Measurements from ENCODE around the gene PRKAB2.
"Not testable (repeated sequence)": the region's sequence is repeated elsewhere in the genome, so short reads cannot be mapped to it uniquely, and the experiment has no call there.

PRKAB2 gene

GRCh38 chr1:147172168-147173016 is at the start of gene PRKAB2:
Gene PRKAB2, minus strand, starts transcription at chr1:147172470. Its CDS starts 326 bp downstream, at chr1:147172144.
- DNase-seq (ENCODE audit: low read depth in 2 of 2): peak; percentile 82 to 83

- DNase-seq (ENCODE audit: low read depth in 2 of 2): no peak
Observed at GRCh38 chr1:147218606-147219005, 46.3 kb upstream of the PRKAB2 start.

GRCh38 chr1:147217141-147217540 is 44.9 kb upstream of the PRKAB2 start:
- no peak for DNase-seq (ENCODE audit: low read depth in 2 of 2)

GRCh38 chr1:147216124-147216523 is 43.9 kb upstream of the PRKAB2 start:
- no peak for DNase-seq (ENCODE audit: low read depth in 2 of 2)

GRCh38 chr1:147215540-147215916 is 43.3 kb upstream of the PRKAB2 start:
- no peak for DNase-seq (ENCODE audit: low read depth in 2 of 2)

GRCh38 chr1:147214842-147215539 is 42.7 kb upstream of the PRKAB2 start:
- DNase-seq (ENCODE audit: low read depth in 2 of 2): no peak

GRCh38 chr1:147214325-147214724 is 42.1 kb upstream of the PRKAB2 start:
- DNase-seq (ENCODE audit: low read depth in 2 of 2): no peak

GRCh38 chr1:147213271-147213670 is 41.0 kb upstream of the PRKAB2 start:
- DNase-seq (ENCODE audit: low read depth in 2 of 2): no peak

- no peak for DNase-seq (ENCODE audit: low read depth in 2 of 2)
Observed at GRCh38 chr1:147211577-147211976, 39.3 kb upstream of the PRKAB2 start.

GRCh38 chr1:147210987-147211386 is 38.7 kb upstream of the PRKAB2 start:
- DNase-seq (ENCODE audit: low read depth in 2 of 2): no peak

GRCh38 chr1:147209825-147210821 is 37.9 kb upstream of the PRKAB2 start:
- no peak for DNase-seq (ENCODE audit: low read depth in 2 of 2)

GRCh38 chr1:147208619-147209018 is 36.3 kb upstream of the PRKAB2 start:
- DNase-seq (ENCODE audit: low read depth in 2 of 2): no peak

GRCh38 chr1:147207192-147207591 is 34.9 kb upstream of the PRKAB2 start:
- no peak for DNase-seq (ENCODE audit: low read depth in 2 of 2)

GRCh38 chr1:147204080-147204479 is 31.8 kb upstream of the PRKAB2 start:
- DNase-seq (ENCODE audit: low read depth in 2 of 2): no peak

GRCh38 chr1:147202576-147202975 is 30.3 kb upstream of the PRKAB2 start:
- DNase-seq (ENCODE audit: low read depth in 2 of 2): no peak

GRCh38 chr1:147201786-147202185 is 29.5 kb upstream of the PRKAB2 start:
- DNase-seq (ENCODE audit: low read depth in 2 of 2): no peak

- no peak for DNase-seq (ENCODE audit: low read depth in 2 of 2)
Observed at GRCh38 chr1:147201276-147201675, 29.0 kb upstream of the PRKAB2 start.

GRCh38 chr1:147197324-147197723 is 25.1 kb upstream of the PRKAB2 start:
- not testable (repeated sequence) for DNase-seq (ENCODE audit: low read depth in 2 of 2)

GRCh38 chr1:147189514-147189913 is 17.2 kb upstream of the PRKAB2 start:
- no peak for DNase-seq (ENCODE audit: low read depth in 2 of 2)

- DNase-seq (ENCODE audit: low read depth in 2 of 2): no peak
Observed at GRCh38 chr1:147185432-147185831, 13.2 kb upstream of the PRKAB2 start.

- no peak for DNase-seq (ENCODE audit: low read depth in 2 of 2)
Observed at GRCh38 chr1:147177611-147178380, 5.5 kb upstream of the PRKAB2 start.
